HG03025 (cell line): ENCODE measurements around the gene DNAH1.

Experiments used
- ATAC-seq: cut with Tn5 transposase; IDR thresholded peaks from one replicate; pipeline ENCODE4 v1.9.1; 2021; ENCODE audit warnings: mild to moderate bottlenecking, moderate library complexity; ENCODE audit not compliant: unreplicated experiment, low FRiP score

The DNAH1 gene

GRCh38 chr3:52384019-52384761 lies 68.1 kb downstream of the DNAH1 start:
- no peak for ATAC-seq

GRCh38 chr3:52385157-52385556 lies 69.0 kb downstream of the DNAH1 start:
- ATAC-seq, result no peak

GRCh38 chr3:52387481-52387880 lies 71.4 kb downstream of the DNAH1 start:
- no peak for ATAC-seq

GRCh38 chr3:52388348-52388821 lies 72.3 kb downstream of the DNAH1 start:
- ATAC-seq, result no peak

- no peak for ATAC-seq
Measured at GRCh38 chr3:52388933-52389332, 72.8 kb downstream of the DNAH1 start.

GRCh38 chr3:52391096-52391495 lies 75.0 kb downstream of the DNAH1 start:
- ATAC-seq, result no peak

GRCh38 chr3:52392216-52392930 lies 76.3 kb downstream of the DNAH1 start:
- no peak for ATAC-seq

GRCh38 chr3:52393131-52393807 lies 77.2 kb downstream of the DNAH1 start:
- ATAC-seq, result no peak

GRCh38 chr3:52393959-52394670 lies 78.0 kb downstream of the DNAH1 start:
- ATAC-seq, result no peak

GRCh38 chr3:52394751-52395502 lies 78.8 kb downstream of the DNAH1 start:
- ATAC-seq, result no peak

GRCh38 chr3:52395503-52395865 lies 79.4 kb downstream of the DNAH1 start:
- ATAC-seq, result no peak

GRCh38 chr3:52396011-52396906 lies 80.1 kb downstream of the DNAH1 start:
- no peak for ATAC-seq

- no peak for ATAC-seq
Measured at GRCh38 chr3:52396907-52397591, 80.9 kb downstream of the DNAH1 start.

GRCh38 chr3:52397676-52398399 lies 81.7 kb downstream of the DNAH1 start:
- no peak for ATAC-seq

- ATAC-seq, result no peak
Measured at GRCh38 chr3:52398670-52399081, 82.6 kb downstream of the DNAH1 start.

GRCh38 chr3:52399131-52399530 lies 83.0 kb downstream of the DNAH1 start:
- ATAC-seq, result no peak

- ATAC-seq, result no peak
Measured at GRCh38 chr3:52399593-52399992, 83.5 kb downstream of the DNAH1 start.

- no peak for ATAC-seq
Measured at GRCh38 chr3:52400275-52400793, 84.2 kb downstream of the DNAH1 start.
